Tibial nerve (tissue), 4 donors: Measurements from ENCODE around the gene RBAK.
"Not testable (repeated sequence)": the region's sequence is repeated elsewhere in the genome, so short reads cannot be mapped to it uniquely, and the experiment has no call there.

Source experiments
- EP300 ChIP-seq, 2 donors: sonication (generic); formaldehyde crosslinking; IDR thresholded peaks; one replicate each; pipeline ENCODE4 v1.6.1; 2017; ENCODE audit warnings: antibody characterized with exemption in 2 of 2, mild to moderate bottlenecking in 1 of 2
- POLR2A ChIP-seq, 2 donors: fragments of 450-650 bp; IDR thresholded peaks; one replicate each; pipeline ENCODE4 v1.6.1; 2017; ENCODE audit warnings: antibody characterized with exemption in 2 of 2, mild to moderate bottlenecking in 2 of 2, moderate library complexity in 2 of 2
- TF ChIP-seq, protein P1 (sequence below), 5 experiments: fragments of 200-600 bp in 3 of 5; fragments of 450-650 bp in 2 of 5; sonication (generic) in 3 of 5; IDR thresholded peaks; one replicate each; pipeline ENCODE4 v1.5.1; 2016 to 2019; ENCODE audit warnings: antibody characterized with exemption in 5 of 5, mild to moderate bottlenecking in 3 of 5, moderate library complexity in 2 of 5

DNA sequence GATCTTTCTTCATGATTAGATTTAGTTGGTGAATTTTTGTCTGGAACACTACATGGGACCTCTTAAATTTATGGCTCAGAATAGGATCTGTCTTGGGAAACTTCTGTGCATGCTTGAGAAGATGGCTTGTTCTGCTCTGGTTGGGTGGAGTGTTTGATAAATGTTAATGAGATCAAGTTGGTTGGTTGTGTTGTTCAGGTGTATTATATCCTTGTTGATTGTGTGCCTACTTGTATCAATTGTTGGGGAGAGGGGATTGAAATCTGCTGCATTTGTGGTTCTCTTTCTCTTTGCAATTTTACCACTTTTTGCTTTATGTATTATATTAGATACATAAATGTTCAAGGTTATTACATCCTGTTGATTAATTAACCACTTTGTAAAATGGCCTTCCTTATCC, 6.1 kb downstream of the RBAK start:
- TF ChIP-seq, protein P1, sequence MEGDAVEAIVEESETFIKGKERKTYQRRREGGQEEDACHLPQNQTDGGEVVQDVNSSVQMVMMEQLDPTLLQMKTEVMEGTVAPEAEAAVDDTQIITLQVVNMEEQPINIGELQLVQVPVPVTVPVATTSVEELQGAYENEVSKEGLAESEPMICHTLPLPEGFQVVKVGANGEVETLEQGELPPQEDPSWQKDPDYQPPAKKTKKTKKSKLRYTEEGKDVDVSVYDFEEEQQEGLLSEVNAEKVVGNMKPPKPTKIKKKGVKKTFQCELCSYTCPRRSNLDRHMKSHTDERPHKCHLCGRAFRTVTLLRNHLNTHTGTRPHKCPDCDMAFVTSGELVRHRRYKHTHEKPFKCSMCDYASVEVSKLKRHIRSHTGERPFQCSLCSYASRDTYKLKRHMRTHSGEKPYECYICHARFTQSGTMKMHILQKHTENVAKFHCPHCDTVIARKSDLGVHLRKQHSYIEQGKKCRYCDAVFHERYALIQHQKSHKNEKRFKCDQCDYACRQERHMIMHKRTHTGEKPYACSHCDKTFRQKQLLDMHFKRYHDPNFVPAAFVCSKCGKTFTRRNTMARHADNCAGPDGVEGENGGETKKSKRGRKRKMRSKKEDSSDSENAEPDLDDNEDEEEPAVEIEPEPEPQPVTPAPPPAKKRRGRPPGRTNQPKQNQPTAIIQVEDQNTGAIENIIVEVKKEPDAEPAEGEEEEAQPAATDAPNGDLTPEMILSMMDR (IDR thresholded peaks at IDR 0.05) = not testable (repeated sequence)
- not testable (repeated sequence) for TF ChIP-seq POLR2A, EP300 (IDR thresholded peaks at IDR 0.05)
